Stimulated activated CD4-positive, alpha-beta T cell treated with anti-CD3 and anti-CD28 coated beads, TNF-alpha, amount 100 ng/mL, for 1 hour (primary cell): ENCODE results near the gene ANTXR2.
A peak's percentile ranks its signal among the peaks of the same experiment; 100 is the strongest.
"Not testable (repeated sequence)": the region's sequence is repeated elsewhere in the genome, so short reads cannot be mapped to it uniquely, and the experiment has no call there.

ENCODE experiments used
- DNase-seq, 3 donors: peaks; one replicate each; pipeline ENCODE4 v3.0.0-alpha.2; 2020; ENCODE audit warnings: low read depth in 3 of 3, low spot score in 1 of 3

The ANTXR2 gene

DNA sequence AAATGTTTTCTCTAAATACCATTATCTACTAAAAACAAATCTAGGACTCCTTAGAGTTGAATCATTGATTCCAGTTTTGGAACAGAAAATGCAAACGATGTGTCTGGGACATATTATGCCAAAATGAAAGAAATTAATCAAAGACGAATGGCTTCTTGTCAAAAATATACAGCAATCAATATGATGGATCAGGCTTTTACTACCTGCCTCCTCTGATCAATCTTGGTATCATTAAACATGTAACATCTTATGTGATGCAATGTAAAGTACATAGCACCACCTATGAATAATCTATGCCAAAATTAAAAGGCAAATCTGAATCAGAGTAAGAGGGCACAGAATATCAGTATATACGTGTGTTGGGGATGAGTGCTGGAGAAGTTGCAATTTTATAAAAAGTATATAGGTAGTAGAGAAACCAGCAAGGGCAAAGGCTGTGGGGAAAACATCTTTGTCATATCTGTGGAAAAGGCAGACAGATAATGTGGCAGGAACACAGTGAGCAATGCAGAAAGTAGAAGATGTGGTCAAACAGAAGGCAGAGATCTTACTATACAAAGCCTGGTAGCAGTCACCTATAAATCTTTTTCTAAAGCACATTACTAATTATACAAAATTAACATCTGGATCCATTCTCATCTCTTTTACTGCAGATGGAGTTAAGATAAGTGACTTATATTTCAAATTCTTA, 152.7 kb downstream of the ANTXR2 start:
- no peak for DNase-seq

DNA sequence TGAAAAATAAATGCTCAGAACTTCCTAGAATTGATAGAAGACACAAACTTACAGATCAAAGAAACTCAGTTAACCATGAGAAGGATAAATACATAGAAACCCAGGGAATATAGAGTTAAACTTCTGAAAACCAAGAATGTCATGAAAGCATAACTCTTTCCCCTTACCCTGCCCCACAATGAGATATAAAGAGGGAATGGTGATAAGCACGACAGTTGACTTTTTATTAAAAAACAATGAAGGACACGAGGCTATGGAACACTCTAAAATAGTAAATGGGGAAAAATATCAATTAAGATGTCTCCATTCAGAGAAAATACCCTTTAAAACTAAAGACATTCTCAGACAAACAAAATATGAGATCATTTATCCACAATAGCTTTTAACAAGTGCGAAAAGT, 154.7 kb downstream of the ANTXR2 start:
- no peak for DNase-seq

DNA sequence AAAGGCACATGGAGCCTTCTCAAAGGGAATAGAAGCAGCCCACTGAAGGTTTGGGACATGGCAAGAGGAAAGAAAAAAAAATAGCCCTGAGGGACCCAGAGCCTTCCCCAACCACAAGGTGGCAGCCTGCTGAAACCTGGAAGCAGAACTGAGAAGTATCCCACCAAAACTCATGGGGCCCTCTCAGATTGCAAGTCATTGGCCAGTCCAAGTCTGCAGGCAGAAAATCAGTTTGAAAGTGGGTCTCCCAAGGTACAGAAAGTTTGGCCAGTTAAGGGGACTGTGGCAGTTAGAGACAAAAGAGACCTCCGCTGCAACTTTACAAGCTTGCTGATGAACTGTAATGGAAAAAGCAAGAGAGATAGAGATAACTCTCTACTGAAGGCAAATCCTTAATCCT, 155.8 kb downstream of the ANTXR2 start:
- peak in 1 of 3 donors; percentile 24 for DNase-seq

DNA sequence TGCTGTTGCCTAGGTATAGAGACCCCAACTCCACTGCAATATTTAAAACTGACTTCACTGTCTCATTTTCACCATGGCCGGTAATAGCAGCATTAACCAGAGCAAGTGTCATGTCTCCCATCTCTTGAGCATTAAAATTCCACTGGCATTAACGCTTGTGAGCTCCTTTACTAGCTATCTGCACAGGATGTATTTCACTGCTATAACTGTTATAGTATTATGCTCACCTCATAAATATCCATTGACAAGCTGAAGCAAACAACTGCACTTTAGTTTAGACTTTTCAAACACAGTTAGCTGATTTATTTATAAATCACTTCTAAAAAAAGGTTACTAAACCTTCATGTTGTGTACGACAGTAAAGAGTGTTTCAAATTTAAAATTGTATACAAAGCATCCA, 157.8 kb downstream of the ANTXR2 start:
- no peak for DNase-seq

DNA sequence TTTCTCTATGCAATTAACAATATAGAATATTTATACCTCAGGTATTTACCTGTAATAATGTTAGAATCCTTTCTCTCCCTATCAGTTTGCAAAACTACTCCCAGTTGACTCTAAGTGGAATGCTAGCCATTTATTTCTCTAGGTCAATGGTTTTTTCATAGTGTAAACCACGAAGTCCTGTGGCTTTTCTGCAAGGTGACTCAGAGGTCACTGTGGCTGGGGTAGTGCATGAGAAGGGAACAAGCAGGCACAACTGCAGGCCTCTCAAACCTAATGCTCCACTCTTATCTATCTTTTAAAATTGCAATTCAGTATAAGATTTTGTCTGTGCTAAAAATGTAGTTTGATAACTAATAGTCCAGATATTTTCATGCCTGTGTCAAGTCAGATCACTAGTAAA, 159.4 kb downstream of the ANTXR2 start:
- no peak for DNase-seq

DNA sequence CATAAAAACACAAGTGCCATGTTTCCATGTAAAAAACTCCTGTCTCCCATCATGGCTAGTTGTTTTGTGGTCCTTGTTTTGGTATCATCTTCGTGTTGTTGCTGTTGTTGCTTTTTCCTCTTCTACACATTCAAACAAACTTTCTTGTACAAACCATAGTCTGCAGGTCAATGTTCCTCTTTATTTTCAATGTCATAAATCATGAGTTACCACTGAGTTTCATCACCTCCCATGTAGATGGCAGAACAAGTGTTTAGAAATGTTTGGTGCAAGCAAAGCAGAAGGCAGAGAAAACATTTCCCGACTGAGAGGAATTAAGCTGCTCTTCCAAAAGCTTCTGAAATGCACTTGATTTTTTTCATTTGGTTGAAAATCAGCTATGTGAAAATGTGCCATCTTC, 166.0 kb downstream of the ANTXR2 start:
- DNase-seq = no peak

DNA sequence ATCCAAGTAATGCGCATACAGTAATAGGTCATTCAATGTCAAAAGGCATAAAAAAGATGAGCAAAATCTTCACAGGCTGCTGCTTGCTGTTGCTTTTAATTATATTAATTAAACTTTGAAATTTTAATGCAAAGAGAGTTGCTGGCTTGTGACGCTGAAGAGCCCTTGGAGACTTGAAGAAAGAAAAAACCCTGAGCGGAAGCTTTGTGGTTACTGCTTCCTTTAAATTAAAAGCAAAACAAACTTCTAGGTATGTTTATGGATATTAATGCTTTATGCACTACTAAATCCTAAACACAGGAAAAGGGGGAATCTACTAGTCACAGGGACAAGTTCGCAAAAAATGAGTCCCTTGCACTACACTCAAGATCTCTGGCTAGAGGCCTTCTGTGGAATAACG, 166.7 kb downstream of the ANTXR2 start:
- no peak for DNase-seq

DNA sequence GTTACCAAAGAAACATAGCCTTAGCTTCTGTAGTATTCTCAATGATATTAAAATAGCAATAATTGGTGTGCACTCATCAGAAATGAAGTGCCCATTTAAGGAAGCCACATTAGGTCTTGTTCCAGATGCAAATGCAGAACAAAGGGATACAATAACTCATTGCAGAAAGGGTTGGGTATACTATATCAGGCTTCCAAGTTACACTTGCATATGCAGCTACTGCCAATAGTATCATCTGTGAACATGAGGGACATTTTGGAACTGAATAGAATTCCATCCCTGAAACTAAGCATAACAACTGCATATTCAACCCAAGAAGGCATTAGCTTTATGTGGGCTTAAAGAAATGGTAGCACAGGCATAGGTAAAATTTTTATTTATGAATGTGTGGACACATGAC, 167.8 kb downstream of the ANTXR2 start:
- no peak for DNase-seq

DNA sequence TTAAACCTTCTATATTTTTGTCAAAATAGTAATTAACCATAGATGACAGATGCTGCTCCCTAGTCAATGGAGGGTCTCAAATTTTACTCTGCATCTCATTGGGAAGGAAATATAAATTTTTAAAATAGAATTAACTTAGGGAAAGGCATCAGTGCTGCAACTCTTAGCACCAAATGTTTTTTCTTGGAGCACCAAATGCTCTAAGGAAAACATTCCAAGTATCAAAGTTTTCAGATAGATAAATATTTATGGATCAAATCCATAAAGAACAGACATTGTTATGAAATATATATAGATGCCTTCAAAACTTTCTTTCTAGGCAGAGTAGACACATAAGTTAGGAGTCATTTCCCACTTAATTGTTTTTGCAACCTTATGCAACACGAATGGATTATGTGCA, 168.7 kb downstream of the ANTXR2 start:
- DNase-seq = no peak

DNA sequence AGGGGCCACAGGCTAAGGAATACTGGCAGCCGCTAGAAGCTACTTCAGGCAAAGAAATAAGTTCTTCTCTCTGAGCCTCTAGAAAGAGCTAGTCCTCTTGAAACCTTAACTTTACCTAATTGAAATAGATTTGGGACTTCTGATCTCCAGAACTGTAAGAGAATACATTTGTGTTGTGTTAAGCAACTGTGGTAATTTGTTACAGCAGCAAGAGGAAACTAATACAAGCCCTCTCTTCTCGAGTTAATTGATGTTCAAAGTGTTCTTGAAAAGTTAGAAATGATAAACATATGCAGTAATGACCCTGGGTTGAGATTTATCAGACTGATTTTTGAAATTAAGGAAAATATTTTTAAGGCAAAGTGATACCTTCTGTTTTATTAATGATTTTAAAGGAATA, 172.8 kb downstream of the ANTXR2 start:
- DNase-seq = no peak

DNA sequence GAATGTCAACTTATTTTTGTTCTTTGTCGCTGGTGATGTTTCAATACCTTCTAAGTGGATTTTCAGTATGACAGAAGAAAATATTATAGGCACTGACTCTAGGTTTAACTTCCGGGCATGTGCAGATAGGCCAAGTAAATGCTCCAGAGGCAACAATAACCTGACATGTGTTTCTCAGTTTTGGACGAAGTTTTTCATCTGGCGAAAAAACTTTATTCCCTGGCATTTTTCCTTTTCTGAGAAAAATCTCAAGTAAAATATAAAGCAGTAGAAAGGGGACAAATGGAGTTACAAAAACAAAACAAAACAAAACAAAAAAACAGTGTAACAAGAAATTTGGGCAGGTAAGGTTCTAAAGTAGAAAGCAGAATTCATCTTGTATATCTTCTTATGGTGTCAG, 173.5 kb downstream of the ANTXR2 start:
- DNase-seq = no peak

DNA sequence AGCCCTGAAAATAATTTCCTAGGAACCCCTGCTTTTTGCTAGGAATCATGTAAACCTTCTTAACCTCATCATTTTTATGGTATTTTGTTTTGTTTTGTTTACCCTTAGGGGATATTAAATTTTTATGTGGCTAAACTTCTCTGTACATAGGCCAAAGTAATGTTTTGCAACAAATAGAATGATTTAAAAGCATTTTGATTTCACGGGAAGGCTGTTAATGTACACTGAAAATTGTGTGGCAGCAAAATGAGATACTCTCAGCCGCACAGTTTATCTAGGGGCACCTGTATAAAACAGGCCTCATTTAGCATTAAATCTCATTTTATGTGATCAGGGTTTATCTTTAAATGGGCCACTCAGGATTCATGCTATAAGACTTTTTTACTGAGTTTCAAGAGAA, 175.0 kb downstream of the ANTXR2 start:
- DNase-seq = no peak

DNA sequence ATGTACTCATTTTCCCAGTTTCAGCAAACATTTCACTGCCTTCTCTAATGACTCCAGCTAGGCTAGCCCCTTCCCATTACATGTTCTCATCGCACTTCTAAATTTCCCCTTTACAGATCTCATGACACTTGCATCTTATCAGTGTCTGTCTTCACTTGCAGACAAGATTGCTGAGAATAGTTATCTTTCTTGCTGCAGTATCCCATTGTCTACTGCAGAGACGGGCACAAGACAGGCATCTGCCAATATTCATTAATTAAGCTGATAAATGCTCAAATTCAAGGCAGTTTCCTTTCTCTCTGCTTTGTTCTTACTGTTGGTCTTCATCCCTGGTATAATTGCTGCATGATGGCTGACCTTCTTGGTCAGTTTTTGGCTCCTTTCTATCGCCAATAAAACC, 175.9 kb downstream of the ANTXR2 start:
- DNase-seq = no peak

DNA sequence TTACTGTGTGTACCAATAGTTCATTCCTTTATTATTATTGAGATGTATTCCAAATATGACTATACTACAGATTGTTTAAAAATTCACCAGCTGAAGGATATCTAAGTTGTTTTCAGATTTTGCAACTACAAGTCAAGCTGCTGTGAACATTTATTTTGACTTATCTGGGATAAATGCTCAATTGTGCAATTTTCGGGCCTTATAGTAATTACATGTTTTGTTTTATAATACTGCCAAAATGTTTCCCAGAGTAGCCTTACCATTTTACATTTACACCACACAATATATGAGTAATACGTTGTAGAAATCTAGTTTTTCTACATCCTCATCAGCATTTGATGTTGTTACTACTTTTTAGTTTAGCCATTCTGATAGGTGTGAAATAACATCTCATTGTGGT, 179.6 kb downstream of the ANTXR2 start:
- no peak for DNase-seq

DNA sequence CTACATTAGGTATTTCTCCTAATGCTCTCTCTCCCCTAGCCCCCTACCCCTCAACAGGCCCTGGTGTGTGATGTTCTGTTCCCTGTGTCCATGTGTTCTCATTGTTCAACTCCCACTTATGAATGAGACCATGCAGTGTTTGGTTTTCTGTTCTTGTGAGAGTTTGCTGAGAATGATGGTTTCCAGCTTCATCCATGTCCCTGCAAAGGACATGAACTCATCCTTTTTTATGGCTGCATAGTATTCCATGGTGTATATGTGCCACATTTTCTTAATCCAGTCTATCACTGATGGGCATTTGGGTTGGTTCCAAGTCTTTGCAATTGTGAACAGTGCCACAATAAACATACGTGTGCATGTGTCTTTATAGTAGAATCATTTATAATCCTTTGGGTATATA, 184.0 kb downstream of the ANTXR2 start:
- DNase-seq = not testable (repeated sequence)

DNA sequence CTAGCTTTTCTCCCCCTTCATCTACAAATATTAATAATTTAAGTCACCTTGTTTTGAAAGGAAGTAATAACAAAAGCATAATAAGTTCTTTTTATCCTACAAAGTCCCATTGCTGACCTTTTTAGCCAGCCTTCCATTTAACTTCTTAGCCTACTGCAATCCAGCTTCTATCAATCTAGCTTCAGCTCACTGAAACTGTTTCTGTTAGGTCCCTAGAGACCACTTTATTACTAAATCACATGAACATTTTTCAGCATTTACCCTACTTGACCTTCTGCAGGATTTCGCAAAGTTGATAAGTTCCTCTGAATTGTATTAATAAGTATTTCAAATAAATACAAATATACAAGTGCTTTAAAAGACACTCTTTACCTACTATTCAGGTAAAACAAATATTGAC, 186.5 kb downstream of the ANTXR2 start:
- DNase-seq = no peak

DNA sequence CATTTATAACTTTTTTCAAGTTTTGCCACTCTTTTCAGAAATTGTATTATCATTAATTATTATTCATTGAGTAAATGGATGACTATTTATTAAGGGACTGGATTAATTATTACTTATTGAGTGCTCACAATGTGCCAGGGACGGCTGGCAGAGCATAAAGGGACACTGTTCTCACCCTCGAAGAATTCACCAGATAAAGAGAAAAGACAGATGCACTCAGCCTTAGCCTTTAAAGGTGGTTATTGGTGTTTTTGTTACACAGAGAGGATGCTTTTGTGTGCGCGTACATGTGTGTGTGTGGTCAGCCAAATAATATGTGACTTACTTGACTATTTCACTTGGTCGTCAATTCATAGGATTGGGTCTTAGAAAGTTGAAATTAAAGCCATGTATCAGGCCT, 187.0 kb downstream of the ANTXR2 start:
- no peak for DNase-seq

DNA sequence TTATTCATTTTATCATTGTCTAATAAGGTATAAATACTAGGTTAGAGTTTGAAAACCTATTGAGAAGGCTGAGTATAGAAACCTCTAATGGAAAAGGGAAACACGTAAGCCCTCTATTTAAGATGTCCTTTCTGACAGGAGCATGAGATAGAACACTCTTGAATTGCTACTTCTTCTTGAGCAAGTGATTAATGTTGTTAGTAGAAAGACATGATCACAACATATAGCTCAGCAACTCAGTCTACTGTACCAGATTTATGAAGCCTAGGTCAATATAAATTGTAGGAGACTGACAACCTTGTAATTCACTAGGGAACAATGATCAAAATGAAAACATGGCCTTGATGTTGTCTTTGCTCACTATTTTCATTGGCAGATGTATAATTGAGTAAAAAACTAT, 189.7 kb downstream of the ANTXR2 start:
- DNase-seq = no peak

DNA sequence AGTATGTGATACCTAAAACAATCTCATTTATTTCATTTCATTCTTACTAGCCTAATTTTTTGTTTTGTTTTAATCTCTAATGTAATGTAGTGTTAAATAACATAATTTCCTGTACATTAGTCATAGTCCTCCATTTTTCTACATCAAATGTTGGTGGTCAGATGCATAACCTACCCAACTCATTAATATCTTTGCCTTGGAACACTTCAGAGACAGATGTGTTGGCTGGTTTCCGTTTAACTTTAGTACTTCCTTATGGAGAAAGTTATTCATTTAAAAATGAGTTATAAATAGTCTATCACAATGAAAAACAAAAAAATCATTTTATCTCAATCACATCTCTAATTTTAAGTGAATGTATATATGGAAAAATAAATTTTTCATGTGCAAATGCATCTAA, 190.2 kb downstream of the ANTXR2 start:
- no peak for DNase-seq

DNA sequence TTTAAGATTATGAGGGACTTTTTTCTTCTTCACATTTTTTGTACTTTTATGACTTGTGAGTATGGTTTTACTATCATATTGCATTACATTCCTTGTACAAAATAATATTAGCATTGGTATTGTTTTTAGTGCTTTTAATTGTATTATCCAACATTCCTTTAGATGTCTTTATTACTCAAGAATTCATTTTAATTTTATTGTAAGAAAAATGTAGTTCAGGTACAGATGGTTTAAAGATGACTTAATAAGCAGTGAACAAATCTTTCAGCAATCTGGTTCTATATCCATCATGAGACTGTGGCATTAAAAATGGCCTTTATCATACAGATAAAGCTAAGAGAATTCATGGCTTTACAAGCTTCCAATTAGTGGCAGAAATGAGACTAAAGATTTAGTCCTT, 191.6 kb downstream of the ANTXR2 start:
- no peak for DNase-seq

DNA sequence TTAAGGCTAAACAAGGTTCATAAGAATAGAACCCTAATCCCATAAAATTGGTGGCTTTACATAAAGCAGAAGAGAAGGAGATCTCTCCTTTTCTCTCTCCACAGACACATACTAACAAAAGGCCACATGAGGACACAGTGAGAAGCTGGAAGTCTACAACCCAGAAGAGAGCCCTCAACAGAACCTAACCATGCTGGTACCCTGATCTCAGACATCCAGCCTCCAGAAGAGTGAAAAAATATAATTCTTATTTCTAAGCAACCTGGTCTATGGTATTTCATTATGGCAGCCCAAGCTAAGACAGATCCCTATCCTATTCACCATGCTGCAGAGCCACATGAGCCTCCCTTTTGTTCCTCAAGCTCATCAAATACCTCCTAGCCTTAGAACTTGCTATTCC, 195.5 kb downstream of the ANTXR2 start:
- no peak for DNase-seq

DNA sequence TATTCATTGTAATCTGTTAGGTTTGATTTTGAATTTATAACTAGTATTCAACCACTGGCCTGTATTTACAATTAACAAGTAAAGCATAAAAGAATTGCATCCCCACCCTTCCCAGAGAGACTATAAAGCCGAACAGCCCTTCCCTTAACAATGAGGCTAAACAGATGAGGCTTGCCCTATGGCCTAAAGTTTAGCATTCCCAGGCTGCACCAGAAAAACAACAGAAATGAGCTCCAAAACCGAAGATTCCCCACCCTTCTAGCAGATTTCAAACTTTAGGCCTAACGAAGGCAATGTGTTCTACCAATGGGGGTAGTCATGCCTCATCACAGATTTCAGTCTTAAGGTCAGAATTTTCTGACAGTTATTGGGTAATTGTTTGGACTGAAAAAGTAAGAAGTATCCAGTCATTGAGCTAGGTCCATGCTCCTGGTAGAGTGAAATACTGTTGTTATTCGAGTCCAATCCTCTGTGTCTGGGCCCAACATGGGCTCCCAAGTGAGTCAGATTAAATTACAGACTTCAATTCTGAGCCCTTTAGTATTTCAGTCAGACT, 197.6 kb downstream of the ANTXR2 start:
- no peak for DNase-seq

DNA sequence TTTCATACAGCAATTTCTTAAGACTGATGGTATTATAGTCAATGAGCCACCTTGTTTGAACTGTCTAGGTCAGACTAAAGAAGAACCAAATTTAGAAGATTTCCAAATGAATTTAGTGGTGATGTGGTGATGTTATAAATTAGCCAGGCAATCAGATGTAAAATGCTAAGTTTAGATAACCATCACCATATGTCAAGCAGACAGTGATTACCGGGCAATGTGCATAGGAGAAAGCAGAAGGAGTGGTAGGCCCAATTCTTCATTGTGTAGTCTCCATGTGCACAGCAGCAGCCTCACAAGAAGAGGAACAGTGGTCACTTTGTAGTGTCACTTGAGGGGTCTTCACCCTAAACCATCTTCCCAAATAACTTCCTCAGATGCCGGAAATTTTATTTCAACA, 198.8 kb downstream of the ANTXR2 start:
- no peak for DNase-seq
